OCI-LY7 (cell line): ENCODE data around the gene TTC6. TPM values are rescaled to one million over a fixed set of nuclear protein-coding genes. Genes with fewer than 3 reads are reported as not detected.

Source experiments
- BruUV-seq: library from RNA; stranded (reverse); fragments of 400-500 nt; replicated peaks from 2 replicates; lab custom pipeline; 2021; lab: Mats Ljungman, UMichigan
- CTCF ChIA-PET: fragments of 300-600 bp; sonication (Branson Sonifier 250); formaldehyde crosslinking; loops from one replicate; lab custom pipeline; 2022; ENCODE audit warnings: antibody characterized with exemption; ENCODE audit not compliant: unreplicated experiment; lab: Charles Lee
- POLR2A ChIA-PET: fragments of 300-600 bp; sonication (Branson Sonifier 250); formaldehyde crosslinking; loops from one replicate; lab custom pipeline; 2022; ENCODE audit warnings: antibody characterized with exemption; lab: Charles Lee
- DNase-seq: peaks from one replicate; pipeline ENCODE4 v3.0.0-alpha.2; 2015; ENCODE audit warnings: low spot score
- H2AFZ ChIP-seq: fragments of 200-600 bp; sonication (generic), shearing (Covaris generic); 2 replicates; pipeline ENCODE4 v1.6.1; 2014; ENCODE audit warnings: mild to moderate bottlenecking, antibody characterized with exemption, low read length, moderate library complexity
- H3K27ac ChIP-seq: fragments of 200-600 bp; sonication (generic); 2 replicates; pipeline ENCODE4 v1.5.1; 2014; ENCODE audit warnings: mixed run types, low read depth, mild to moderate bottlenecking, moderate library complexity, low read length, inconsistent platforms; ENCODE audit not compliant: poor library complexity, severe bottlenecking
- H3K36me3 ChIP-seq: fragments of 200-600 bp; sonication (generic); 2 replicates; pipeline ENCODE4 v1.6.1; 2014; ENCODE audit warnings: mild to moderate bottlenecking, antibody characterized with exemption, low read length, moderate library complexity, mixed read lengths; ENCODE audit not compliant: insufficient read depth
- H3K4me1 ChIP-seq: fragments of 200-600 bp; sonication (generic); 2 replicates; pipeline ENCODE4 v1.5.1; 2014; ENCODE audit warnings: mild to moderate bottlenecking, low read length; ENCODE audit not compliant: insufficient read depth, poor library complexity, severe bottlenecking
- H3K4me2 ChIP-seq: fragments of 200-600 bp; sonication (generic); 2 replicates; pipeline ENCODE4 v1.6.1; 2014; ENCODE audit warnings: mild to moderate bottlenecking, low read length
- H3K4me3 ChIP-seq: fragments of 200-600 bp; sonication (generic); 2 replicates; pipeline ENCODE4 v1.5.1; 2014; ENCODE audit warnings: mild to moderate bottlenecking, low read depth, low read length; ENCODE audit not compliant: poor library complexity, severe bottlenecking
- H3K79me2 ChIP-seq: fragments of 200-600 bp; sonication (generic); 2 replicates; pipeline ENCODE4 v1.6.1; 2016; ENCODE audit warnings: low read depth, mild to moderate bottlenecking, low read length, moderate library complexity, mixed read lengths; ENCODE audit not compliant: insufficient read depth
- H3K9me2 ChIP-seq: fragments of 200-600 bp; sonication (generic); 2 replicates; pipeline ENCODE4 v1.6.1; 2016; ENCODE audit warnings: mild to moderate bottlenecking, low read length, mixed read lengths; ENCODE audit not compliant: insufficient read depth
- H3K9me3 ChIP-seq: fragments of 200-600 bp; sonication (generic); 2 replicates; pipeline ENCODE4 v1.6.1; 2014; ENCODE audit warnings: mild to moderate bottlenecking, mixed run types, low read length, mixed read lengths
- H4K20me1 ChIP-seq: fragments of 200-600 bp; sonication (generic); 2 replicates; pipeline ENCODE4 v1.6.1; 2014; ENCODE audit warnings: mild to moderate bottlenecking, antibody characterized with exemption, low read length, moderate library complexity, mixed read lengths; ENCODE audit not compliant: insufficient read depth
- CTCF ChIP-seq: fragments of 200-600 bp; sonication (generic); conservative IDR thresholded peaks from 2 replicates; pipeline ENCODE4 v1.5.1; 2014; ENCODE audit warnings: mild to moderate bottlenecking, antibody characterized with exemption, low read length, moderate library complexity, mixed read lengths
- EZH2phosphoT487 ChIP-seq: fragments of 200-600 bp; sonication (generic); IDR thresholded peaks from 2 replicates; pipeline ENCODE4 v1.6.1; 2018; ENCODE audit warnings: low read depth, borderline replicate concordance, mild to moderate bottlenecking, mixed run types, antibody characterized with exemption, low read length, moderate library complexity, mixed read lengths
- intact Hi-C: fragments of 100-400 bp; cut with micrococcal nuclease; formaldehyde crosslinking; loops from one replicate; pipeline ENCODE4 v1.10.0; 2022; ENCODE audit not compliant: unreplicated experiment
- total RNA-seq, 2 experiments: library from RNA; depleted of rRNA in 1 of 2; stranded (reverse); fragments of >200 nt in 1 of 2; shearing (Covaris generic) in 1 of 2; gene quantifications; 2 replicates each; pipeline ENCODE4 v1.2.3, GENCODE V29; 2014 to 2022

TTC6 gene
- total RNA-seq, 2 experiments from 2014 or later: not detected

GRCh38 chr14:37580146-37580545, 15.3 kb upstream of the TTC6 start:
- CTCF ChIA-PET: no interaction called here

GRCh38 chr14:37583358-37584210, 11.8 kb upstream of the TTC6 start:
- ChIA-PET CTCF (no interaction called here), POLR2A (no interaction called here)
- H3K27ac ChIP-seq: no peak overlapping the region
- no peaks in the 10 kb centered on the region; the same call in 1 of the 2 replicates for H4K20me1 ChIP-seq
- no peaks in the 10 kb centered on the region for H3K79me2 ChIP-seq
- no TSS peak for BruUV-seq
- no peaks in the 10 kb centered on the region for H3K9me3 ChIP-seq
- intact Hi-C loops: no loop called here
- no peak overlapping the region for H3K4me2 ChIP-seq
- H3K4me3 ChIP-seq: no peak overlapping the region
- H3K4me1 ChIP-seq: no peaks in the 10 kb centered on the region
- H3K9me2 ChIP-seq: no peaks in the 10 kb centered on the region
- H3K36me3 ChIP-seq: no peaks in the 10 kb centered on the region
- DNase-seq: no peak
- no peak for TF ChIP-seq CTCF
- no peak for TF ChIP-seq EZH2phosphoT487
- H2AFZ ChIP-seq: no peak overlapping the region

More at GRCh38 chr14:37580146-37580545, 15.3 kb upstream of the TTC6 start:
- POLR2A ChIA-PET: interaction anchor here (0.6 kb wide), 1 partner anchor 8 kb away, joined by 3 read pairs; no protein-coding TSS in a partner anchor
- no peak for TF ChIP-seq CTCF
- TF ChIP-seq EZH2phosphoT487: no peak
- no peak for DNase-seq
- Histone ChIP-seq H3K9me3 (no peaks in the 10 kb centered on the region), H4K20me1 (no peaks in the 10 kb centered on the region; the same call in 1 of the 2 replicates), H3K36me3 (no peaks in the 10 kb centered on the region), H3K27ac (no peak overlapping the region), H3K79me2 (no peaks in the 10 kb centered on the region), H2AFZ (no peak overlapping the region), H3K9me2 (no peaks in the 10 kb centered on the region), H3K4me3 (no peak overlapping the region), H3K4me2 (no peak overlapping the region), H3K4me1 (no peaks in the 10 kb centered on the region)
- intact Hi-C loops: no loop called here
- no TSS peak for BruUV-seq
